IPS-18c (cell line): ENCODE results near the gene RDH12.

Experiments used
- H3K4me3 ChIP-seq: 2 replicates; pipeline ENCODE4 v1.7.0; 2013; ENCODE audit warnings: low read depth, mild to moderate bottlenecking, low read length, moderate library complexity; ENCODE audit not compliant: insufficient read depth
- H3K9me3 ChIP-seq: one replicate; pipeline ENCODE4 v1.6.1; 2013; ENCODE audit warnings: mild to moderate bottlenecking, low read length, moderate library complexity; ENCODE audit not compliant: control insufficient read depth, insufficient read depth

The RDH12 gene

DNA sequence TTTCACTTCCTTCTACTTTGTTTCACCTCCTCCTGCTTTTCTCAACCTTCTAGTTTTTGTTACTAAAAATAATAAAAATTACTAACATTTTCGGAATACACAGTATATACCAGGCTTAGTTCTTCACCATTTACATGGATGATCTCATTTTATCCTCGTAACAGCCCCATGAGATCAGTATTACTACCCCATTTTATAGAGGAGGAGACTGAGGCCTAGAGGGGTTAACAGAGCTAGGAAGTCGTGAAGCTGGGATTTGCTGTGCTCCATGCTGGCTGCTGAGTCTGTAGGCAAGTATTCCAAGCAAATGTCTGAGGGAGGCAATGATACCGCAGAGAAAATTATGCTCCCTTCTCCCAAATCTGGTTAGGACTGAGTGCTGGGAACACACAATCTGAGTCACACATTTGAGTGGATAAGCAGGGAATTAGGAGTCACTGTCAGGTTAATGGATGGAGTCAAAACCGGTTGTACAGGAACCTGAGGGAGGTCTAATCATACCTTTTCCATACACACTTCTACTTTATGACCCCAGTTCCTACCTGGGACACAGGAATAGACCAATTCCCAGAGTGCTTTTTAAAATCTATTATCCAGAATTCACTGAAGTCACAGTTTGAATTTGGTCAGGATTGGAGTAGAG is 63.6 kb downstream of the RDH12 start:
- H3K4me3 ChIP-seq: no peak overlapping the region
- H3K9me3 ChIP-seq: no peaks in the 10 kb centered on the region

- H3K4me3 ChIP-seq: no peak overlapping the region
- H3K9me3 ChIP-seq: no peaks in the 10 kb centered on the region
Observed at GRCh38 chr14:67766035-67766680, 64.5 kb downstream of the RDH12 start.

DNA sequence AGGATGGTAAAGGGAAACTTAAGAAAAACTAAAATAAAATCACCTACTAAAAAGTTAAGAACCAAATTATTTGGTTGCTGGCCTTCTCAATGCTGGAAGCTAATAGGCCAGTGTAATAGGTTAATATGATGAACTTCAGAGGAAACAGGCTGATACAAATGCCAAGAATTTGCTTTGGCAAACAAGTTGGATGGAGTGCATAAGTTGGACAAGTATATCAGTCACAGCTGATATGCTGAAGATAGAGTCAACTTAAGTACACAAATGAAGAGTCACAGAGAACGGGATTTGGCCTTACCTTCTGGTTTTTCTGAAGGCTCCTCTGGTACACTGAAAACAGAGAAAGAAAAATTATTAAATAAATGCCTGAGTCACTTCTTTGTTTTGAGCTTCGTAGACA is 66.5 kb downstream of the RDH12 start:
- H3K4me3 ChIP-seq: no peak overlapping the region

DNA sequence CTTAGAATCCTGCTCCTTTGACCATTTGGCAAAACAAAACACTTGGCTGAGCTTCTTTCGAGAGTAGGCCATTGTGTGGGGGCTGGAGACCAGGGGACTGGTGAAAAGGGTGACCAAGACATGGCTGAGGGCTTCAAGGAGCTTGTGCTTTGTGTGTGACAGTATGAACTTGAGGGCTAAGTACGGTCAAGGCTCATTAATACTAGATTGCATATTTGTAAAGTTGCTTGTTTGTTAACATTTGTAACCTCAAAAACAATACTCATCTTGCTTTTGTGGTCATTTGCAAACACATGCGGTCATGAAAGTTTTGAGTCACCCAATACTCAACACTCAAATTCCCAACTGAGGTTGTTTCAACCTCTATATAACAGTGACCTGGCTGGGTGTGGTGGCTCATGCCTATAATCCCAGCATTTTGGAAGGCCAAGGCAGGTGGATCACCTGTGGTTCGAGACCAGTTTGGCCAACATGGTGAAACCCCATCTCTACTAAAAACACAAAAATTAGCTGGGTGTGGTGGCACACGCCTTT is 72.2 kb downstream of the RDH12 start:
- no peaks in the 10 kb centered on the region for H3K9me3 ChIP-seq
- H3K4me3 ChIP-seq: no peak overlapping the region

More for the DNA sequence above, 66.5 kb downstream of the RDH12 start:
- no peaks in the 10 kb centered on the region for H3K9me3 ChIP-seq

GRCh38 chr14:67776653-67777322 is 75.1 kb downstream of the RDH12 start:
- Histone ChIP-seq H3K4me3 (no peak overlapping the region), H3K9me3 (no peaks in the 10 kb centered on the region)

DNA sequence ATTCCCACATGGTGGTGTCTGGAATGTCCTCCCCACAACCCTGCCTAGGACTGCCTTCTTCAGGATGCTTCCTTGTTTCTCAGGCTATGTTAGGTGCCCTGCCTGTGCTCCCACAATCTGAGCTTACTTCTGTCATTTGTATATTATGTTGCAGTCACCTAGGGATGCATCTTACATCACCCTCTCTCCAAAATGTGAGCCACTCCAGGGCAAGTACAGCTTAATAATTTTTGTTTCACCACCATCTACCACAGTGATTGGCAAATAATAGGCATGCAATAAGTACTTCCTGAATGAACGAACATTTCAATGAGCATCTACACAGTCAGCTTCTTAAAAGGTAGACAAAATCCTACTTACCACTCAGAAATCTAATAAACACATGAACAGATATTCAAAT is 77.1 kb downstream of the RDH12 start:
- Histone ChIP-seq H3K4me3 (no peak overlapping the region), H3K9me3 (no peaks in the 10 kb centered on the region)

DNA sequence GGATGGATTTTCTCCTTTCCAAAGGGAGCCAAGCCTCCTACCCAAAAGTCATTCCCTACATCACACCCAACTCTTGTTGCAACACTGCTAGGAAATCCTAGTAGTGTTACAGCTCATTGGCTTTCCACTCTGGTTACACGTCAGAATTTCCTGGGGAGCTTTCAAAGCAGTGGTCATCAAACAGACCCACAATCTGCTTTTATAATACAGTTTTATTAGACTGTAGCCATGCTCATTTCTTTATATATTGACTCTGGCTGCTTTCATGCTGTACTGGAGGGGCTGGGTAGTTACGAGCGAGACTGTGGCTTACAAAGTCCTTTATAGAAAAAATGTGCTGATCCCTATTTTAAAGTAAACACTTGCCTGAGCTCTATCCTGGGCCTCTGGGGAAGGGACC is 80.4 kb downstream of the RDH12 start:
- H3K4me3 ChIP-seq: no peak overlapping the region
- H3K9me3 ChIP-seq: no peaks in the 10 kb centered on the region
